ENCODE measurements around the gene PACS2. TPM values are rescaled to one million over a fixed set of nuclear protein-coding genes. Genes with fewer than 3 reads are reported as not detected.

Gene PACS2
- total and polyA plus RNA-seq, 2 of the 4 experiments (the other 2 are of a cell fraction), result 15.6 to 32.2 TPM

Other genes starting within 250 kb of the PACS2 start
- under 0.01 TPM in 2 replicates for gene GPR132, start 249.3 kb upstream of the PACS2 start, total RNA-seq (2012; rRNA removed)
- 0.10 and 0.19 TPM in 2 replicates for gene GPR132, start 249.3 kb upstream of the PACS2 start, polyA plus RNA-seq (2012; rRNA removed)
- gene JAG2, start 146.0 kb upstream of the PACS2 start, total RNA-seq (2012; rRNA removed), result 0.18 and 0.28 TPM in 2 replicates
- gene JAG2, start 146.0 kb upstream of the PACS2 start, polyA plus RNA-seq (2012; rRNA removed), result 0.20 and 0.58 TPM in 2 replicates
- 5.6 and 6.4 TPM in 2 replicates for gene NUDT14, start 133.4 kb upstream of the PACS2 start, total RNA-seq (2012; rRNA removed)
- gene NUDT14, start 133.4 kb upstream of the PACS2 start, polyA plus RNA-seq (2012; rRNA removed), result 9.3 and 11.8 TPM in 2 replicates
- gene BTBD6, start 66.2 kb upstream of the PACS2 start, total RNA-seq (2012; rRNA removed), result 31.4 and 43.9 TPM in 2 replicates
- 33.9 and 37.4 TPM in 2 replicates for gene BTBD6, start 66.2 kb upstream of the PACS2 start, polyA plus RNA-seq (2012; rRNA removed)
- 12.4 and 13.3 TPM in 2 replicates for gene BRF1, start 13.7 kb upstream of the PACS2 start, total RNA-seq (2012; rRNA removed)
- gene BRF1, start 13.7 kb upstream of the PACS2 start, polyA plus RNA-seq (2012; rRNA removed), result 16.4 and 16.7 TPM in 2 replicates
- under 0.01 and 0.18 TPM in 2 replicates for gene TEX22, start 83.8 kb downstream of the PACS2 start, total RNA-seq (2012; rRNA removed)
- gene TEX22, start 83.8 kb downstream of the PACS2 start, polyA plus RNA-seq (2012; rRNA removed), result 0.10 and 0.11 TPM in 2 replicates
- 19.4 and 21.5 TPM in 2 replicates for gene MTA1, start 105.1 kb downstream of the PACS2 start, total RNA-seq (2012; rRNA removed)
- gene MTA1, start 105.1 kb downstream of the PACS2 start, polyA plus RNA-seq (2012; rRNA removed), result 61.6 and 74.5 TPM in 2 replicates
- 18.1 and 20.3 TPM in 2 replicates for gene CRIP2, start 160.1 kb downstream of the PACS2 start, total RNA-seq (2012; rRNA removed)
- 123 and 149 TPM in 2 replicates for gene CRIP2, start 160.1 kb downstream of the PACS2 start, polyA plus RNA-seq (2012; rRNA removed)
- not detected in 2 replicates for gene CRIP1, start 172.1 kb downstream of the PACS2 start, total RNA-seq (2012; rRNA removed)
- gene CRIP1, start 172.1 kb downstream of the PACS2 start, polyA plus RNA-seq (2012; rRNA removed), result 0.21 and 1.0 TPM in 2 replicates
- gene TEDC1, start 176.5 kb downstream of the PACS2 start, total RNA-seq (2012; rRNA removed), result 4.2 and 5.7 TPM in 2 replicates
- gene TEDC1, start 176.5 kb downstream of the PACS2 start, polyA plus RNA-seq (2012; rRNA removed), result 6.4 and 9.4 TPM in 2 replicates
- gene TMEM121, start 211.8 kb downstream of the PACS2 start, total RNA-seq (2012; rRNA removed), result 2.7 and 3.9 TPM in 2 replicates
- gene TMEM121, start 211.8 kb downstream of the PACS2 start, polyA plus RNA-seq (2012; rRNA removed), result 6.3 and 8.5 TPM in 2 replicates

All from IMR-90 (cell line).